Measurements from ENCODE around the gene CLDN9. TPM values are rescaled to one million over a fixed set of nuclear protein-coding genes. Genes with fewer than 3 reads are reported as not detected.

CLDN9 gene
- total RNA-seq, 1 donor from 2014 or later = not detected

- Histone ChIP-seq H3K27ac (no peak overlapping the region), H3K9me3 (no peaks in the 10 kb centered on the region), H3K4me1 (peaks cover 16 to 17% of the 10 kb centered on the region in 2 donors), H3K36me3 (no peaks in the 10 kb centered on the region), H3K4me3 (no peak overlapping the region), H3K27me3 (peaks cover 38% of the 10 kb centered on the region)
- intact Hi-C loops (cut with DNase I) = no loop called here
- TF ChIP-seq CTCF (IDR thresholded peaks at IDR 0.05) = no peak
- no peak for DNase-seq (ENCODE audit: low spot score in 2 of 2)
Measured at GRCh38 chr16:3044708-3045107, 32.0 kb downstream of the CLDN9 start.

GRCh38 chr16:3045758-3046640 lies 33.3 kb downstream of the CLDN9 start, which contains the start of gene MMP25:
MMP25 (plus strand) TSS chr16:3046561; CDS start chr16:3046918, 357 bp downstream.
- peaks cover 16 to 17% of the 10 kb centered on the region in 2 donors for H3K4me1 ChIP-seq
- H3K27me3 ChIP-seq = peaks cover 38% of the 10 kb centered on the region
- H3K27ac ChIP-seq = no peak within 1 kb of the TSS
- no peak for DNase-seq (ENCODE audit: low spot score in 2 of 2)
- no peaks in the 10 kb centered on the region for H3K9me3 ChIP-seq
- H3K36me3 ChIP-seq = no peaks in the 10 kb centered on the region
- intact Hi-C loops (cut with DNase I) = no loop called here
- TF ChIP-seq CTCF (IDR thresholded peaks at IDR 0.05) = no peak
- H3K4me3 ChIP-seq = peak within 1 kb of the TSS; percentile 47 to 68

GRCh38 chr16:3046641-3047386 lies 34.1 kb downstream of the CLDN9 start:
- TF ChIP-seq CTCF (IDR thresholded peaks at IDR 0.05) = no peak
- no peak for DNase-seq (ENCODE audit: low spot score in 2 of 2)
- Histone ChIP-seq H3K9me3 (no peaks in the 10 kb centered on the region), H3K4me3 (peak overlapping the region; percentile 47 to 68), H3K27ac (no peak overlapping the region), H3K27me3 (peaks cover 38% of the 10 kb centered on the region), H3K36me3 (no peaks in the 10 kb centered on the region), H3K4me1 (peaks cover 16 to 17% of the 10 kb centered on the region in 2 donors)
- intact Hi-C loops (cut with DNase I) = no loop called here

GRCh38 chr16:3047387-3047720 lies 34.6 kb downstream of the CLDN9 start:
- Histone ChIP-seq H3K4me3 (no peak overlapping the region), H3K27me3 (peaks cover 38% of the 10 kb centered on the region), H3K27ac (no peak overlapping the region), H3K9me3 (no peaks in the 10 kb centered on the region), H3K4me1 (peaks cover 16 to 17% of the 10 kb centered on the region in 2 donors), H3K36me3 (no peaks in the 10 kb centered on the region)
- TF ChIP-seq CTCF (IDR thresholded peaks at IDR 0.05) = no peak
- DNase-seq (ENCODE audit: low spot score in 2 of 2) = no peak
- intact Hi-C loops (cut with DNase I) = no loop called here

- H3K4me1 ChIP-seq = peaks cover 16 to 17% of the 10 kb centered on the region in 2 donors
- no peaks in the 10 kb centered on the region for H3K9me3 ChIP-seq
- no peak overlapping the region for H3K4me3 ChIP-seq
- H3K27me3 ChIP-seq = peaks cover 31% of the 10 kb centered on the region
- intact Hi-C loops (cut with DNase I) = no loop called here
- DNase-seq (ENCODE audit: low spot score in 2 of 2) = no peak
- TF ChIP-seq CTCF (IDR thresholded peaks at IDR 0.05) = no peak
- no peaks in the 10 kb centered on the region for H3K36me3 ChIP-seq
- no peak overlapping the region for H3K27ac ChIP-seq
Measured at GRCh38 chr16:3049921-3050481, 37.3 kb downstream of the CLDN9 start.
